Gastrocnemius medialis (tissue), 4 donors: ENCODE measurements around the gene ST8SIA5. TPM values are rescaled to one million over a fixed set of nuclear protein-coding genes. Genes with fewer than 3 reads are reported as not detected.

Experiments
- ATAC-seq, 2 donors: fragments of 150-250 bp; one replicate each; pipeline ENCODE4 v1.9.1; 2016
- DNase-seq, 2 donors: peaks; one replicate each; pipeline ENCODE4 v3.0.0-alpha.2; 2019
- H3K27ac ChIP-seq, 4 donors: fragments of 200-600 bp; sonication (generic); 1 replicate in 1 of 4; 2 replicates in 3 of 4; pipeline ENCODE4 v1.5.1; 2016 to 2018; ENCODE audit warnings: mild to moderate bottlenecking in 2 of 4, moderate library complexity in 1 of 4
- H3K27me3 ChIP-seq, 3 donors: fragments of 200-600 bp; sonication (generic) in 2 of 3; 1 replicate in 1 of 3; 2 replicates in 2 of 3; pipeline versions ENCODE4 v1.5.1 to v1.6.0; 2016 to 2019; ENCODE audit warnings: mild to moderate bottlenecking in 1 of 3, moderate library complexity in 1 of 3
- H3K36me3 ChIP-seq, 2 donors: fragments of 200-600 bp; sonication (generic) in 1 of 2; one replicate each; pipeline ENCODE4 v1.5.1; 2017 to 2018
- H3K4me1 ChIP-seq, 2 donors: fragments of 200-600 bp; sonication (generic) in 1 of 2; one replicate each; pipeline ENCODE4 v1.5.1; 2016 to 2017; ENCODE audit warnings: mild to moderate bottlenecking in 2 of 2
- H3K4me3 ChIP-seq, 4 donors: fragments of 200-600 bp; sonication (generic) in 3 of 4; 1 replicate in 1 of 4; 2 replicates in 3 of 4; pipeline ENCODE4 v1.5.1; 2016 to 2019; ENCODE audit warnings: mild to moderate bottlenecking in 2 of 4
- H3K9me3 ChIP-seq, 3 donors: fragments of 200-600 bp; sonication (generic) in 2 of 3; 1 replicate in 1 of 3; 2 replicates in 2 of 3; pipeline ENCODE4 v1.5.1; 2016 to 2019
- CTCF ChIP-seq, 5 experiments: fragments of 450-650 bp in 3 of 5; fragments of 200-600 bp in 2 of 5; sonication (generic) in 2 of 5; IDR thresholded peaks in 4 of 5; conservative IDR thresholded peaks in 1 of 5; 1 replicate in 4 of 5; 2 replicates in 1 of 5; pipeline ENCODE4 v1.5.1; 2016 to 2019; ENCODE audit warnings: antibody characterized with exemption in 5 of 5, mild to moderate bottlenecking in 3 of 5, moderate library complexity in 3 of 5
- POLR2A ChIP-seq, 2 donors: fragments of 450-650 bp; IDR thresholded peaks; one replicate each; pipeline ENCODE4 v1.6.1; 2017; ENCODE audit warnings: antibody characterized with exemption in 2 of 2, mild to moderate bottlenecking in 2 of 2, moderate library complexity in 2 of 2
- in situ Hi-C, 4 donors: fragments of 200-750 bp; cut with MboI; loops; one replicate each; pipeline versions ENCODE4 v1.15.0 to v1.8.0; 2017; ENCODE audit warnings: low sequenced_read_pairs in 4 of 4
- intact Hi-C: fragments of 100-400 bp; cut with DNase I; formaldehyde crosslinking; loops from one replicate; pipeline ENCODE4 v1.15.1; 2023; ENCODE audit warnings: low total_unique reads
- total RNA-seq, 4 donors: library from RNA; depleted of rRNA; stranded (reverse); fragments of >200 nt; gene quantifications; one replicate each; pipeline versions ENCODE4 v1.1.0 to v1.2.3, GENCODE V29; 2016

Gene ST8SIA5
- total RNA-seq, 4 donors from 2014 or later = 1.7 to 7.7 (median 3.6) TPM

GRCh38 chr18:46688853-46689525 lies 67.9 kb downstream of the ST8SIA5 start:
- no peak for TF ChIP-seq CTCF (IDR thresholded peaks at IDR 0.05 in 4 of 5, conservative IDR thresholded peaks at IDR 0.05 in 1 of 5)
- no peak for TF ChIP-seq POLR2A (IDR thresholded peaks at IDR 0.05)
- DNase-seq (no peak), ATAC-seq (no peak)
- H3K27me3 ChIP-seq = no peaks in the 10 kb centered on the region
- in situ Hi-C loops = no loop called here
- intact Hi-C loops = no loop called here
- no peaks in the 10 kb centered on the region for H3K9me3 ChIP-seq
- no peak overlapping the region for H3K4me3 ChIP-seq
- H3K36me3 ChIP-seq = no peaks in the 10 kb centered on the region
- peak overlapping the region in 2 of 4 donors; percentile 65 to 69 for H3K27ac ChIP-seq
- H3K4me1 ChIP-seq = peaks cover 0 to 12% of the 10 kb centered on the region in 2 donors

- intact Hi-C loops (no loop called here), in situ Hi-C loops (no loop called here)
- DNase-seq (no peak), ATAC-seq (no peak)
- no peaks in the 10 kb centered on the region for H3K36me3 ChIP-seq
- no peaks in the 10 kb centered on the region for H3K9me3 ChIP-seq
- no peaks in the 10 kb centered on the region for H3K27me3 ChIP-seq
- no peak overlapping the region for H3K27ac ChIP-seq
- TF ChIP-seq POLR2A (IDR thresholded peaks at IDR 0.05) (no peak), CTCF (IDR thresholded peaks at IDR 0.05 in 4 of 5, conservative IDR thresholded peaks at IDR 0.05 in 1 of 5) (no peak)
- H3K4me3 ChIP-seq = no peak overlapping the region
- peaks cover 0 to 11% of the 10 kb centered on the region in 2 donors for H3K4me1 ChIP-seq
Measured at GRCh38 chr18:46686186-46686585, 70.7 kb downstream of the ST8SIA5 start.

- Histone ChIP-seq H3K27me3 (no peaks in the 10 kb centered on the region), H3K36me3 (no peaks in the 10 kb centered on the region), H3K4me3 (no peak overlapping the region), H3K4me1 (peaks cover 0 to 12% of the 10 kb centered on the region in 2 donors), H3K9me3 (no peaks in the 10 kb centered on the region), H3K27ac (no peak overlapping the region)
- ATAC-seq (no peak), DNase-seq (no peak)
- intact Hi-C loops = no loop called here
- TF ChIP-seq CTCF (IDR thresholded peaks at IDR 0.05 in 4 of 5, conservative IDR thresholded peaks at IDR 0.05 in 1 of 5) (no peak), POLR2A (IDR thresholded peaks at IDR 0.05) (no peak)
- in situ Hi-C loops = no loop called here
Measured at GRCh38 chr18:46683252-46683651, 73.6 kb downstream of the ST8SIA5 start.

GRCh38 chr18:46680784-46681695 lies 75.8 kb downstream of the ST8SIA5 start:
- Histone ChIP-seq H3K9me3 (no peaks in the 10 kb centered on the region), H3K27me3 (no peaks in the 10 kb centered on the region), H3K27ac (peak overlapping the region in 2 of 4 donors; percentile 23 to 35), H3K4me1 (peaks cover 0 to 17% of the 10 kb centered on the region in 2 donors), H3K36me3 (no peaks in the 10 kb centered on the region), H3K4me3 (no peak overlapping the region)
- TF ChIP-seq CTCF (IDR thresholded peaks at IDR 0.05 in 4 of 5, conservative IDR thresholded peaks at IDR 0.05 in 1 of 5) (no peak), POLR2A (IDR thresholded peaks at IDR 0.05) (no peak)
- intact Hi-C loops = no loop called here
- DNase-seq = peak in 1 of 2 donors; percentile 47
- ATAC-seq = peak; percentile 80 to 86
- in situ Hi-C loops = no loop called here
